GM19395 (cell line): Measurements from ENCODE around the gene MBOAT7.

Experiments used
- ATAC-seq: cut with Tn5 transposase; IDR thresholded peaks from one replicate; pipeline ENCODE4 v1.9.1; 2021; ENCODE audit warnings: mild to moderate bottlenecking, moderate library complexity; ENCODE audit not compliant: unreplicated experiment

Gene MBOAT7

GRCh38 chr19:54165222-54165621 is 24.2 kb downstream of the MBOAT7 start:
- ATAC-seq = no peak

- ATAC-seq = no peak
Observed at GRCh38 chr19:54164369-54165068, 24.9 kb downstream of the MBOAT7 start.

GRCh38 chr19:54162884-54163283 is 26.5 kb downstream of the MBOAT7 start:
- ATAC-seq = no peak

- no peak for ATAC-seq
Observed at GRCh38 chr19:54162241-54162805, 27.1 kb downstream of the MBOAT7 start.

GRCh38 chr19:54160854-54161253 is 28.5 kb downstream of the MBOAT7 start:
- no peak for ATAC-seq

- ATAC-seq = peak; percentile 5
Observed at GRCh38 chr19:54160182-54160811, 29.1 kb downstream of the MBOAT7 start.

GRCh38 chr19:54159352-54160181 is 29.8 kb downstream of the MBOAT7 start, which contains the start of gene LENG1:
Gene LENG1, minus strand, starts transcription at chr19:54159721. Its CDS starts 26 bp downstream, at chr19:54159695.
- peak; percentile 94 for ATAC-seq

GRCh38 chr19:54158812-54159351 is 30.5 kb downstream of the MBOAT7 start:
- ATAC-seq = no peak

GRCh38 chr19:54156953-54157352 is 32.4 kb downstream of the MBOAT7 start:
- no peak for ATAC-seq

- no peak for ATAC-seq
Observed at GRCh38 chr19:54156490-54156889, 32.9 kb downstream of the MBOAT7 start.

GRCh38 chr19:54155694-54156093 is 33.7 kb downstream of the MBOAT7 start:
- no peak for ATAC-seq

GRCh38 chr19:54154603-54155345 is 34.6 kb downstream of the MBOAT7 start:
- ATAC-seq = no peak

GRCh38 chr19:54153731-54154326 is 35.6 kb downstream of the MBOAT7 start:
- no peak for ATAC-seq

- no peak for ATAC-seq
Observed at GRCh38 chr19:54152878-54153524, 36.4 kb downstream of the MBOAT7 start.

GRCh38 chr19:54152267-54152666 is 37.1 kb downstream of the MBOAT7 start:
- ATAC-seq = no peak

- no peak for ATAC-seq
Observed at GRCh38 chr19:54151362-54152035, 37.9 kb downstream of the MBOAT7 start.

- no peak for ATAC-seq
Observed at GRCh38 chr19:54149021-54149812, 40.2 kb downstream of the MBOAT7 start.

GRCh38 chr19:54148158-54148557 is 41.2 kb downstream of the MBOAT7 start:
- no peak for ATAC-seq
